SK-N-SH treated with all-trans-retinoic acid at 6 μM for 48 hours (cell line): ENCODE results near the gene ARHGAP33.
A peak's percentile ranks its signal among the peaks of the same experiment; 100 is the strongest.

Experiments
- ATAC-seq: fragments of 200-7000 bp; cut with Tn5 transposase; 3 replicates; pipeline ENCODE4 v1.9.1; 2020; ENCODE audit warnings: mild to moderate bottlenecking, moderate library complexity
- ARNTL ChIP-seq: fragments of 450-650 bp; formaldehyde crosslinking; IDR thresholded peaks from 2 replicates; pipeline ENCODE4 v1.5.0; 2020; ENCODE audit warnings: low read depth, mild to moderate bottlenecking, moderate library complexity, borderline replicate concordance
- BACH2 ChIP-seq: fragments of 250-450 bp; sonication (Bioruptor Pico); IDR thresholded peaks from 2 replicates; pipeline ENCODE4 v1.9.0; 2021; ENCODE audit warnings: mild to moderate bottlenecking, borderline replicate concordance
- ESRRG ChIP-seq: fragments of 250-450 bp; sonication (Bioruptor Pico); IDR thresholded peaks from 2 replicates; pipeline ENCODE4 v1.6.1; 2021; ENCODE audit warnings: mild to moderate bottlenecking
- GLIS3 ChIP-seq: fragments of 250-450 bp; sonication (Bioruptor Pico); IDR thresholded peaks from 2 replicates; pipeline ENCODE4 v1.5.0; 2020; ENCODE audit warnings: mild to moderate bottlenecking, moderate library complexity
- ISL1 ChIP-seq: fragments of 250-450 bp; sonication (Bioruptor Pico); IDR thresholded peaks from 2 replicates; pipeline ENCODE4 v2.1.2; 2022; ENCODE audit warnings: mild to moderate bottlenecking, moderate library complexity
- OSR1 ChIP-seq: fragments of 250-450 bp; sonication (Bioruptor Pico); IDR thresholded peaks from 2 replicates; pipeline ENCODE4 v1.8.0; 2022; ENCODE audit warnings: moderate library complexity, mild to moderate bottlenecking, inconsistent platforms
- PPARA ChIP-seq: fragments of 250-450 bp; sonication (Bioruptor Pico); IDR thresholded peaks from 2 replicates; pipeline ENCODE4 v1.5.0; 2020; ENCODE audit warnings: mild to moderate bottlenecking, borderline replicate concordance
- TCF4 ChIP-seq: fragments of 250-450 bp; sonication (Bioruptor Pico); IDR thresholded peaks from 2 replicates; pipeline ENCODE4 v1.8.0; 2021; ENCODE audit warnings: mild to moderate bottlenecking, moderate library complexity, borderline replicate concordance
- TOX ChIP-seq: fragments of 250-450 bp; sonication (Bioruptor Pico); IDR thresholded peaks from 2 replicates; pipeline ENCODE4 v1.8.0; 2021; ENCODE audit warnings: mild to moderate bottlenecking, moderate library complexity, borderline replicate concordance
- ZC3H10 ChIP-seq: fragments of 250-450 bp; sonication (Bioruptor Pico); IDR thresholded peaks from 2 replicates; pipeline ENCODE4 v1.5.1; 2021; ENCODE audit warnings: mild to moderate bottlenecking, moderate library complexity
- ZFP3 ChIP-seq: fragments of 250-450 bp; sonication (Bioruptor Pico); IDR thresholded peaks from 2 replicates; pipeline ENCODE4 v1.5.0; 2020; ENCODE audit warnings: mild to moderate bottlenecking, moderate library complexity
- ZFP30 ChIP-seq: fragments of 450-650 bp; formaldehyde crosslinking; IDR thresholded peaks from 2 replicates; pipeline ENCODE4 v1.5.0; 2022; ENCODE audit warnings: mild to moderate bottlenecking, moderate library complexity
- ZNF70 ChIP-seq: fragments of 450-650 bp; formaldehyde crosslinking; IDR thresholded peaks from 2 replicates; pipeline ENCODE4 v1.5.0; 2020; ENCODE audit warnings: mild to moderate bottlenecking, moderate library complexity
- ZNF8 ChIP-seq: fragments of 450-650 bp; formaldehyde crosslinking; IDR thresholded peaks from 2 replicates; pipeline ENCODE4 v1.5.0; 2020; ENCODE audit warnings: mild to moderate bottlenecking, moderate library complexity
- TF ChIP-seq, protein P1 (sequence below): fragments of 250-450 bp; sonication (Bioruptor Pico); IDR thresholded peaks from 2 replicates; pipeline ENCODE4 v1.8.0; 2020; ENCODE audit warnings: mild to moderate bottlenecking, moderate library complexity, borderline replicate concordance
- TF ChIP-seq, protein P2 (sequence below): fragments of 250-450 bp; sonication (Bioruptor Pico); IDR thresholded peaks from 2 replicates; pipeline ENCODE4 v1.8.0; 2021; ENCODE audit warnings: low read depth, mild to moderate bottlenecking, moderate library complexity, borderline replicate concordance
- TF ChIP-seq, protein P3 (sequence below): fragments of 250-450 bp; sonication (Bioruptor Pico); IDR thresholded peaks from 2 replicates; pipeline ENCODE4 v1.5.1; 2021; ENCODE audit warnings: mild to moderate bottlenecking, moderate library complexity
- TF ChIP-seq, protein P4 (sequence below): fragments of 250-450 bp; sonication (Bioruptor Pico); IDR thresholded peaks from 2 replicates; pipeline ENCODE4 v1.5.1; 2020; ENCODE audit warnings: low read depth, mild to moderate bottlenecking, moderate library complexity

ARHGAP33 gene

DNA sequence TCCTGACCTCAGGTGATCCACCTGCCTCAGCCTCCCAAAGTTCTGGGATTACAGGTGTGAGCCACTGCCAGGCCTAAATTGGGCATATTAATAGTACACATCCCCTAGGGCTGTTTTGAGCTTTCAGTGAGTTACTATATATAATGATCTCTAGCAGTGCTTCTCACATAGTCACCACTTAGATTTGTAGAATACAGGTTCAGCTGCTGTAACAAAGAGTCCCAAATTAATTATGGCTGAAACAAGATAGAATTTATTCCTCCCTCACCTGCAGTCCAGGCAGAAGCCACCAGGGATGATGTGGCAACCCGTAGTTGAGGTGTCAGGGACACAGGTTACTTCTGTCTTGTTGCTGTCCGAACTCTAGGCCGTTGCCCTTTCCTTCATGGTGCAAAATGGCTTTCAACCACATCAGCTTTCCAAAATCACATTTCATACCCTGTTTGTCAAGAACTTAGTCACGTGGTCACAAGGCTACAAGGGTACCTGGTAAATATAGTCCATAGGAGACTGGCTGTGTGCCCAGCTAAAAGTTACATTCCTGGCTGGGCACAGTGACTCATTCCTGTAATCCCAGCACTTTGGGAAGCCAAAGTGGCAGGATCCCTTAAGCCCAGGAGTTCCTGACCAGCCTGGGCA is 14.5 kb upstream of the ARHGAP33 start:
- no peak for ATAC-seq

DNA sequence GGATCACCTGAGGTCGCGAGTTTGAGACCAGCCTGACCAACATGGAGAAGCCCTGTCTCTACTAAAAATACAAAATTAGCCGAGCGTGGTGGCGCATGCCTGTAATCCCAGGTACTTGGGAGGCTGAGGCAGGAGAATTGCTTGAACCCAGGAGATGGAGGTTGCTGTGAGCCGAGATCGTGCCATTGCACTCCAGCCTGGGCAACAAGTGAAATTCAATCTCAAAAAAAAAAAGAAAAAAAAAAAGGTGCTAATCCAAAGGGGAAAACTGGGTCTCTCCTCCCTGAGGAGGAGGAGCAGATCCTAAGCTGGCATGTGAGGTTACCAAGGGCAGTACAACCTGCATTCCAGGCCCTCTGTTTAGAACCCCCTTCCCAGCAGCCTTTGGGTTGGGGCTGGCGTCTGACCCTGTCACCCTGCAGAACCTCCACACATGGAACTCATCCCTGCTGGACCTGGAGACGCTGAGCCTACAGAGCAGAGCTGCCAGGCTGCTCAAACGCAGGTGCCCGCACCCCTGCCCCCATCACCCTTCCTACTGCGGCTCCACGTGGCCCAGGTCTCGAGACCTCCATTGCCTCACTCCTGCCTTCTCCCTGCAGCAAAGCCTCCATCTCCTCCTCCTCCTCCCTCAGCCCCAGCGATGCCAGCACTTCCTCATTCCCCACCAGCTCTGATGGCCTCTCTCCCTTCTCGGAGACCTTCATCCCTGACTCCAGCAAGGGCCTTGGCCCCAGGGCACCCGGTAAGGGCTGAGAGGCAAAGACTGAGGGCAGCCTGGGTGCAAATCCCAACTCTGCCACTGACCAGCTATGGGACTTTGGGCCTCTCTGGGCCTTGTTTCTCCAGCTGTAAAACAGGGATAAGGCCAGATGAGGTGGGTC is 10.7 kb upstream of the ARHGAP33 start:
- no peak for TF ChIP-seq ZNF8
- TF ChIP-seq PPARA (CRISPR knock-in tag): no peak
- no peak for TF ChIP-seq ARNTL (CRISPR knock-in tag)
- TF ChIP-seq, all 23 proteins: peak for 0
- ATAC-seq: no peak

More for the DNA sequence above, 14.5 kb upstream of the ARHGAP33 start:
- TF ChIP-seq ESRRG (CRISPR knock-in tag) (no peak), PPARA (CRISPR knock-in tag) (no peak), BACH2 (no peak), ZC3H10 (CRISPR knock-in tag) (no peak), OSR1 (CRISPR knock-in tag) (no peak), ISL1 (CRISPR knock-in tag) (no peak), ARNTL (CRISPR knock-in tag) (no peak), TCF4 (no peak), ZFP30 (CRISPR knock-in tag) (no peak), GLIS3 (CRISPR knock-in tag) (no peak), ZFP3 (no peak), TOX (no peak), ZNF70 (CRISPR knock-in tag) (no peak), ZNF8 (no peak)
- TF ChIP-seq, protein P1, sequence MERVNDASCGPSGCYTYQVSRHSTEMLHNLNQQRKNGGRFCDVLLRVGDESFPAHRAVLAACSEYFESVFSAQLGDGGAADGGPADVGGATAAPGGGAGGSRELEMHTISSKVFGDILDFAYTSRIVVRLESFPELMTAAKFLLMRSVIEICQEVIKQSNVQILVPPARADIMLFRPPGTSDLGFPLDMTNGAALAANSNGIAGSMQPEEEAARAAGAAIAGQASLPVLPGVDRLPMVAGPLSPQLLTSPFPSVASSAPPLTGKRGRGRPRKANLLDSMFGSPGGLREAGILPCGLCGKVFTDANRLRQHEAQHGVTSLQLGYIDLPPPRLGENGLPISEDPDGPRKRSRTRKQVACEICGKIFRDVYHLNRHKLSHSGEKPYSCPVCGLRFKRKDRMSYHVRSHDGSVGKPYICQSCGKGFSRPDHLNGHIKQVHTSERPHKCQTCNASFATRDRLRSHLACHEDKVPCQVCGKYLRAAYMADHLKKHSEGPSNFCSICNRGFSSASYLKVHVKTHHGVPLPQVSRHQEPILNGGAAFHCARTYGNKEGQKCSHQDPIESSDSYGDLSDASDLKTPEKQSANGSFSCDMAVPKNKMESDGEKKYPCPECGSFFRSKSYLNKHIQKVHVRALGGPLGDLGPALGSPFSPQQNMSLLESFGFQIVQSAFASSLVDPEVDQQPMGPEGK: no peak
- TF ChIP-seq, protein P2, sequence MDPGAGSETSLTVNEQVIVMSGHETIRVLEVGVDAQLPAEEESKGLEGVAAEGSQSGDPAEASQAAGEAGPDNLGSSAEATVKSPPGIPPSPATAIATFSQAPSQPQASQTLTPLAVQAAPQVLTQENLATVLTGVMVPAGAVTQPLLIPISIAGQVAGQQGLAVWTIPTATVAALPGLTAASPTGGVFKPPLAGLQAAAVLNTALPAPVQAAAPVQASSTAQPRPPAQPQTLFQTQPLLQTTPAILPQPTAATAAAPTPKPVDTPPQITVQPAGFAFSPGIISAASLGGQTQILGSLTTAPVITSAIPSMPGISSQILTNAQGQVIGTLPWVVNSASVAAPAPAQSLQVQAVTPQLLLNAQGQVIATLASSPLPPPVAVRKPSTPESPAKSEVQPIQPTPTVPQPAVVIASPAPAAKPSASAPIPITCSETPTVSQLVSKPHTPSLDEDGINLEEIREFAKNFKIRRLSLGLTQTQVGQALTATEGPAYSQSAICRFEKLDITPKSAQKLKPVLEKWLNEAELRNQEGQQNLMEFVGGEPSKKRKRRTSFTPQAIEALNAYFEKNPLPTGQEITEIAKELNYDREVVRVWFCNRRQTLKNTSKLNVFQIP (CRISPR knock-in tag): no peak
- TF ChIP-seq, protein P3, sequence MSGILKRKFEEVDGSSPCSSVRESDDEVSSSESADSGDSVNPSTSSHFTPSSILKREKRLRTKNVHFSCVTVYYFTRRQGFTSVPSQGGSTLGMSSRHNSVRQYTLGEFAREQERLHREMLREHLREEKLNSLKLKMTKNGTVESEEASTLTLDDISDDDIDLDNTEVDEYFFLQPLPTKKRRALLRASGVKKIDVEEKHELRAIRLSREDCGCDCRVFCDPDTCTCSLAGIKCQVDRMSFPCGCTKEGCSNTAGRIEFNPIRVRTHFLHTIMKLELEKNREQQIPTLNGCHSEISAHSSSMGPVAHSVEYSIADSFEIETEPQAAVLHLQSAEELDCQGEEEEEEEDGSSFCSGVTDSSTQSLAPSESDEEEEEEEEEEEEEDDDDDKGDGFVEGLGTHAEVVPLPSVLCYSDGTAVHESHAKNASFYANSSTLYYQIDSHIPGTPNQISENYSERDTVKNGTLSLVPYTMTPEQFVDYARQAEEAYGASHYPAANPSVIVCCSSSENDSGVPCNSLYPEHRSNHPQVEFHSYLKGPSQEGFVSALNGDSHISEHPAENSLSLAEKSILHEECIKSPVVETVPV (CRISPR knock-in tag): no peak
- TF ChIP-seq, protein P4, sequence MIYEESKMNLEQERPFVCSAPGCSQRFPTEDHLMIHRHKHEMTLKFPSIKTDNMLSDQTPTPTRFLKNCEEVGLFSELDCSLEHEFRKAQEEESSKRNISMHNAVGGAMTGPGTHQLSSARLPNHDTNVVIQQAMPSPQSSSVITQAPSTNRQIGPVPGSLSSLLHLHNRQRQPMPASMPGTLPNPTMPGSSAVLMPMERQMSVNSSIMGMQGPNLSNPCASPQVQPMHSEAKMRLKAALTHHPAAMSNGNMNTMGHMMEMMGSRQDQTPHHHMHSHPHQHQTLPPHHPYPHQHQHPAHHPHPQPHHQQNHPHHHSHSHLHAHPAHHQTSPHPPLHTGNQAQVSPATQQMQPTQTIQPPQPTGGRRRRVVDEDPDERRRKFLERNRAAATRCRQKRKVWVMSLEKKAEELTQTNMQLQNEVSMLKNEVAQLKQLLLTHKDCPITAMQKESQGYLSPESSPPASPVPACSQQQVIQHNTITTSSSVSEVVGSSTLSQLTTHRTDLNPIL: no peak

DNA sequence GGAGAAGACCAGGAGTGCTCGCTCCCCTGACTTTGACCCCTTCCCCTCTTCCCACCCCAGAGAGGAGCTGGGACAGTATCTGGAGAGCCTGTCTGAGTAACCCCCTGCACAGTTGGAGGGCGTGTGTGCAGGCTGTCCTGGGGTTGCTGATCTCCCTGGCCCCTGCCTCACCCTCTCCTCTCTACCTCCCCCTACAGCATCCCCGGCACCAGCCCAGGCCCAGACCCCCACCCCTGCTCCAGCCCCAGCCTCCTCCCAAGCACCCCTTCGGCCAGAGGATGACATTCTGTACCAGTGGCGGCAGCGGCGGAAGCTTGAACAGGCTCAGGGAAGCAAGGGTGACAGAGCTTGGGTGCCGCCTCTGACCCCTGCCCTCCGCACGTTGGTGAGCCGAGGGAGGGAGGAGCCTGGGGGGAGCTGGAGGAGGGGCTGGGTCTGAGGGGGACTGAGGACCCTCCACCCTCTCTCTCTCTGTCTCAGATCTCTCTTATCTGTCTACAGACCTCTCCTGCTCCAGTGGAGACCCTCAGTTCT is 8.7 kb upstream of the ARHGAP33 start:
- TF ChIP-seq PPARA (CRISPR knock-in tag) (no peak), ZNF8 (no peak)
- TF ChIP-seq, all 23 proteins: peak for 0

DNA sequence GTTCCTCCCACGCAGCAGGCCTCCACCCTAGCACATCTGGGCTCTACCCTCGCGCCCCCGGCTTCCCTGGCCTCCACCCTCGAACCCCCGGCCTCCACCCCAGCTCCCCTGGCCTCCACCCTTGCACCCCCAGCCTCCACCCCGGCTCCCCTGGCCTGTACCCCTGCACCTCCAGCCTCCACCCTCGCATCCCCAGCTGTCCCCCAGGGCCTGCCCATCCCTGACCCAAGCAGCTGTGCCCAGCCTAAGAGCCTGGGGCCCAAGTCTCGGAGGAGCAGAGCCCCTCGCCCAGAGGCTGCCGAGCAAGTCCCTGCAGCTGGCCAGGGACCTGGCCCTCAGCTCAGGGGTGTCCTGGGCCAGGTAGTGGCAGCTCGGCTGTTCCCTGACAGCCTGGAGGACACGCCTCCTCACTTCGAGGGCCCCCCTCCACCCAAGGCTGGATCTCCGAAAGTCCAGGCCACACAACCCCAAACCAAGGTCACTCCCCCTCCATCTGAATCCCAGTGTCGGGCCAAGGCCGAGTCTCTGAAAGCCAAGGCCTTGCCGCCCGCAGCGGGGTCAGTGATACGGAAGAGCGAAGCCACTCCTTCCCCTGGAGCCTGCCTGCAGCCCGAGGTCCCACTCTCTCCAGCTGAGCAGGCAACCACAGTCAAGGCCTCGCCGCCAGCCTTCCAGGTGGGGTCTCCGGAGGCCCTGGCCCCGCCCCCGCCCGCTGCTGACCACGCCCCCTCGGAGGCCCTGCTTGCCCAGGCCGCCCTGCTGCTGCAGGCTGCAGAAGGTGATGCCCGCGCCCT is 7.9 kb upstream of the ARHGAP33 start:
- no peak; the same call in 2 of the 3 replicates for ATAC-seq
- TF ChIP-seq, protein P2 (CRISPR knock-in tag): no peak
- no peak for TF ChIP-seq OSR1 (CRISPR knock-in tag)
- TF ChIP-seq, protein P4: no peak
- TF ChIP-seq, protein P3 (CRISPR knock-in tag): no peak
- TF ChIP-seq TOX: no peak

More for the DNA sequence above, 8.7 kb upstream of the ARHGAP33 start:
- ATAC-seq: peak; percentile 13
